Measurements from ENCODE around the gene SEC23A.

SEC23A gene

GRCh38 chr14:38989922-38990546 lies 113.0 kb downstream of the SEC23A start:
- DNase-seq (ENCODE audit: low spot score): no peak

GRCh38 chr14:38987781-38988180 lies 115.3 kb downstream of the SEC23A start:
- DNase-seq (ENCODE audit: low spot score): no peak

GRCh38 chr14:38982837-38983236 lies 120.2 kb downstream of the SEC23A start:
- DNase-seq (ENCODE audit: low spot score): no peak

GRCh38 chr14:38982278-38982677 lies 120.8 kb downstream of the SEC23A start:
- no peak for DNase-seq (ENCODE audit: low spot score)
